HG02571 (cell line): ENCODE measurements around the gene ACO1.
"Not testable (repeated sequence)": the region's sequence is repeated elsewhere in the genome, so short reads cannot be mapped to it uniquely, and the experiment has no call there.

Experiments used
- ATAC-seq: cut with Tn5 transposase; IDR thresholded peaks from one replicate; pipeline ENCODE4 v1.9.1; 2021; ENCODE audit warnings: mild to moderate bottlenecking, moderate library complexity; ENCODE audit not compliant: unreplicated experiment

ACO1 gene

DNA sequence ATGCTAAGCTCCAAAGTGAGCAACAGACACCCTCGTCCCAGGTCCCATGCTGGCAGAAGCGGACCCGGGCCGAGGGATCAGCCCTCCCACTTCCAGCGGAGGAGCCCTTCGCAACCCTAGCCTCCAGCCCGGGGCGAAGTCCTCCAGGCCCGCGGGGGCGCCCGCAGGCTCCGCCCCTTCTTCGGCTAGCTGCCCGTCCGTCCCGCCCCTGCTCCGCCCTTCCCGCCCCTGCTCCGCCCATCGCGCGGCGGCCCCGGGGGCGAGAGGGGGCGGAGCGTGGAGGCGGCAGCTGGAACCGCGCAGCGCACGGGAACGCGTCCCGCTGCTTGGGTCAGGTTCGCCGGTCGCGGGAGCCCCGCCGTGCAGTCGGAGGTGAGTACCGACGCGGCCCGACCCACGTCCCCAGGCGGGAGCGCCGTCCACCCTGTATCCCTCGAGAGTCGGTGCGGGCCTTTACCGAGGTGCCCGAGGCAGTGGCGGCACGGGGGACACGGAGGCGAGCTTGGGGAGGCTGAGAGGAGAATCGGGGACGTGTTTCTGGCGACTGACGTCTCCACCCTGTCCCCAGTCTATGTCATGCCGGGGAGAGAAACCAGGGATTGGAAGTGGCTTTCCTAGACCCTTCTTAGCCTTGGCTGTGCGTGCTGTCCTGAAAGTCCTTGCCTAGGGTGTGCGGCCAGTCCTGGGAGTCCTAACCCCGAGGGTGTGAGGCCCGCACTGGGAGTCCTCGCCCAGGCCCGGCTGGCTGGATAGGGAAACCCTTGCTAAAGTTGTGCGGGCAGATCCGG, at the start of gene ACO1:
ACO1 (plus strand) TSS at position 280 of the 788 bp plus-strand sequence. CDS start 20,864 bp downstream, outside the sequence.
- ATAC-seq: peak; percentile 96

DNA sequence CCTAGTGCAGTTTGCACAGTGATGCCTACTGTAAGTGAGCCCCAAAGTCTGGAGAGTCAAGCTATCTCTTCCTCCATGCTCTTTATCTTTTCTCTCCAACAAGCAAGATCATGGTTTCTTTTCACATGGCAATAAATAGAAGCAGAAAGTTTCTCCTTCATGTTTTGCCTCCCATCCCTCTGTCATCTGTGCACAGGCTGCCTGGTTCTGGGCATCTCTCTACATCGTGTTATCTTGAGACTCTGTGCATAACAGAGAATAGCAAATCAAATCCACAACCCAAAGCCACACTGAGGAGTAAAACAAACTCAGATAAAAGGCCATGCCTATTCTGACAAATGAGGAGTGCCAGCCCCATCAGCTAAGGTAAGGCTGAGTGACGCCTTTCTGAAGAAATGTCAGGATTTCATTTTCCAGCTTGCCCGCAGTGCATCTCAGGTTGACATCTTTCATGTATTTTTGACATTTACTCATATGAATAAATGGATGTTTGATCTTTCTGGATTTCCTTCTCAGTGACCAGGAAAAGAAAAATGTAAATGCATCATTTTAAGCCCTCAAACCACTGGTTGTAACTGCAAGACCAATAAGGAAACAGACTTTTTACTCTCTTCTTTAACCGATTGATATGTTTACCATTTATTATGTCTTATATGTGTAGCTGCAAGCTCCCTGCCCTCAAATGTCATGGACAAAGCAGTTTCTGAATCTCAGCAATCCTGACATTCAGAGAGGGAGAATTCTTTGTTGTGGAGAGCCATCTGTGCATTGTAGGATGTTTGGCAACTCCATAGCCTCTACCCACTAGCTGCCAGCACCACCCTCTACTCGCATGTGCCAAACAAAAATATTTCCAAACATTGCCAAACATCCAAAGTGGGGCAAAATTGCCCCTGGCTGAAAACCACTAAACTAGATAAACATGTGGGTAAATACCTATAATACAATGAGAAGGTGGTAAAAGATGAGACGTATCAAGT, 49.2 kb upstream of the ACO1 start:
- ATAC-seq: no peak

DNA sequence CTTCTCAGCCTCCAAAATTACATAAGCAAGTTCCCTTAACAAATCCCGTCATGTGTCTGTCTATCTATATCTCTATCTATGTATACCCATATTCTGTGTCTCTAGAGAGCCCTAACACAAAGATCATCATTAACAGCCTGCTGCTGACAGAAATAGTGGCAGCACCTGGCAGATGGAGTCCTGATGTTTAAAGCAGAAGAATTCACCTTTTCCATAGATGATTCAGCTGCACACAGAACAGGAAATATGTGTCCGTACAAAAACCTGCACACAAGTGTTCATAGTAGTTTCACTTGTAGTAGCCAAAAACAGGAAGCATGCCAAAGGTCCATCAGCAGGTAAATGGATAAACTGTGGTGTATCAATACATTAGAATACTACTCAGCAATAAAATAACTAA, 45.0 kb upstream of the ACO1 start:
- peak; percentile 56 for ATAC-seq

DNA sequence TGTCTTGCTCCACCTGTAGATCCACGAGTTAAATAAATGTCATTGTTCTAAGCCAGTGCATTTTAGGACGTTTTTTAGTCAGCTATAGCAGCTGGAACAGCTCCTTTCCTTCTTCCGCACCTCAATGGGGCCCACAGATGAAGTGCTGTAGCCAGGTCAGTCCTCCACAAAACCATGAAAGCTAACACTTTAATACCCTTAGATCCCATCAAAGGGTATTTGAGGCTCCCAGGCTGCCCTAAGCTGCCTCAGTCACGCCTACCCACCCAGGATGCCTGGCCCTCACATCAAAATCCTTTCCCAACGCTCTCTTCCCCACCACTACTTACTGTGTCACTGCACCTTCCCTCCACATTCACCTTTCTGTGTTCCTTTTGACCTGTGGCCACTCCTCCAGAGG, 44.1 kb upstream of the ACO1 start:
- ATAC-seq: no peak

DNA sequence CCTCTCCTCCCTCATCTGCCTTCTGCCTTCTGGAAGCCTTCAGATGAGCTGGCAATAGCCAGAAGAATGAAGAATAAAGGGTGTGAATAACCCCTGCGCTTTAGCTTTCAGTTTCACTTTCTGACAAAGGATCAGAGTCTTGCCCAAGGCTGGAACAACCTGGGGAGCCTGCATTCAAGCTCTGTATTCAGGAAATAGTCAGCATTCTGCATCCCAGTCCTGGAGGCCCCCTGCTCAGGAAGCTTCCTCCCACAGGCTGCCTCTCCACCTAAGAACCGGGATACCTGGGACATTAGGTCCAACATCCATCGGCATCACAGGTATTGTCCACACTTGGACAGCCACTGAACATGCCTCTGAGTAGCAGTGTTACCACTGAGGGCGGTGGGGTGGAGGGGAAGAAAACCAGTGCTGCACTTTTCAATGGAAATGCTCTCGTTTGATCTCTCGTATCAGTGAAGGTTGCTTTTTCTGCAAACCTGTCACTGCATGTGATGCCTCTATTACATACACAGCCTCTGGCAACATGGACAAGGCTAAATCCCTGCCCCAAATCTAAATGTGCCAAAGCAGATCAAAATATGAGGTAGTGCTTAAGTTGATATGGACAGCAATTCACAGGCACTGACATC, 39.8 kb upstream of the ACO1 start:
- no peak for ATAC-seq

DNA sequence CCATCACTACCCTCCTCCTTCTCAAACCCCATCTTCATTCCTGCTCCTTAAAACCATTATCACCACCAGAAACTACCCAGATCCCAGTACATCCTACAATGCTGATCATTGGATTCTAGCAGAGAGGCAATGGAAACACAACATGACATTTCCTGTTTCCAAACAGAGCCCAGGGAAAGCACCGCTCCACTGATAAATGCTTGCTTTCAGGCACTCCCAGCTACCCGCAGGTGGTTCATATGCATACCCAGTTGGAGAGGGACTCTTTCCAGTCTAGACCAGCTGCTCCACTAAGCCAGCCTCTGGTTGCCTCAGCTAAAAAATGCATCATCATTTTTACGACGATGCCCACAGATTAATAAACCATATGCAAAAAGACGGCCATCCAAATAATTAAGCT, 39.2 kb upstream of the ACO1 start:
- ATAC-seq: no peak

DNA sequence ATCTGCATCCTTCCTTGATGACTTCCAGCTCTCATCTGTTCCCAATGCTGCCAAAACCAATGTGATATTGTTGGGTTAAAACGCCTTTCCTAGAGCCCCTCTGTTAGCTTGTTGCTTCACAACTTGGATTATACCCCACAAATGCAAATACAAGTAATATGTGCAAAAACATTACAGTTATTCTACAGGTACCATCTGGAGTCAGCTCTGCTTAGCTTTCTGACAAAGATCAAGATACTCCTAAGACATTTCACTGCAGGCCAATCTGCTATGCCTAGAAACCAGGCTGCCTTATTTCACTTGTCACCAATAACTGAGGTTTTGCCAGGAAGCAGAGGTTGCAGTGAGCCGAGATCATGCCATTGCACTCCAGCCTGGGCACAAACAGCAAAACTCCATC, 36.9 kb upstream of the ACO1 start:
- no peak for ATAC-seq

DNA sequence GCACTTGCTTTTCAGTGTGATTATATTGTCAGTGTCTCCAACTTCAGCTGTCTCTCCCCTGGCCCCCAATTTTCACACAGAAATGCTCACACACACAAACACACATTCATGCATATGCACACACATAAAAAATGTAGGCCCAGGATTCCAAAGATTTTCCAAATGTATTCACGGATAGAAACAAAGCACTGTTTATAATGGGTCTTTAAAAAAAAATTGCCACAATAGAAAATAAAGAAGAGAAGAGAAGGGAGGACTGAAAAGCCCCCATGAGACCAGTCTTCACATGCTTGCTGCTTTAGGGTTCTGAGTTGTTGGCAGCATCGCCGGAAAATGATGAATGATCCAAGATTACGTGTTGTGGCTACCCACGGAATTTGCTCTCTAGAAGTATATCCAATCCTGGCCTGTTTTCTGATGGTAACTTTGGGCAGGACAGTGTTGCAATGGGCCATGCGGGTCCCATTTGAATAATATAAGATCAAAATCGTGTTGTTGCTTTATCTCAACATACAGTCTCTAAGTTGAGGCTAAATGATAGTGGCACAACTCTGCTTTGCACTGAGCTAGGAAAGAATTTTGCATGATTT, 36.2 kb upstream of the ACO1 start:
- no peak for ATAC-seq

DNA sequence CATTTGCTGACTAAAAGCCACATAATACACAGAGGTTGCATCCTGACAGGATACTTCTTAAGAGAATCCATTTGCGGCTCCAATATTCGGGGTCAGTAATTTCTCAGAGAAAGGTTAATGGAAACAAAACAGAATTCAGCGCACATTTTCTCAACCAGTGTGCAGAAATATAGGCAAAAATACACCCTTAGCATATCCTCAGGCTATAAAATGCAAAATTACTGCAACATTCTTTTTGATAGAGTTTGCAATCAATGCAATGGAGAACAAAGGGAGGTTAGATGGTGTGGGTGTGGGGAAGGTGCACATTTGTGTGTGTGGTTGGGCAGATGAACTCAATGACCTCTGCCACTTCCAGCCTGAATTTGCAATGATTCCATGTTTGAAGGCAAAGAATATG, 35.4 kb upstream of the ACO1 start:
- no peak for ATAC-seq

DNA sequence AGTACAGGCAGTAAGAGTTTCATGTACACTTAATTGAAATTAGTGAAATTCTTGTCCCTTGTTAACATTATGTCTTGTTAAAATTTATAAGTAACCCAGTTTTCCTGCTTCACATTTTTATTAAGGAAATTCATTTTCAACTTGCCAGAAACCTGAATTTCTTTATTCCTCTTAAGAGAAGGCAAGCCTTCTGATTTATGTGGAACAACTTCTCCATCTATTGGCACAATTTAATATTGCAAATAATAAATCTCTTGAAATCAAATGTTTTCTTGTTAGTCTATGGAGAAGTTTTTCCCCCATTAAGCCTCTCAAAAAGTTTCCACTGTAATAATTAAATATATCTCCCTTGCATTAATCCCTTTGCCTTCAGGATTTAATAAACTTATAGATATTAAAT, 33.8 kb upstream of the ACO1 start:
- ATAC-seq: no peak

DNA sequence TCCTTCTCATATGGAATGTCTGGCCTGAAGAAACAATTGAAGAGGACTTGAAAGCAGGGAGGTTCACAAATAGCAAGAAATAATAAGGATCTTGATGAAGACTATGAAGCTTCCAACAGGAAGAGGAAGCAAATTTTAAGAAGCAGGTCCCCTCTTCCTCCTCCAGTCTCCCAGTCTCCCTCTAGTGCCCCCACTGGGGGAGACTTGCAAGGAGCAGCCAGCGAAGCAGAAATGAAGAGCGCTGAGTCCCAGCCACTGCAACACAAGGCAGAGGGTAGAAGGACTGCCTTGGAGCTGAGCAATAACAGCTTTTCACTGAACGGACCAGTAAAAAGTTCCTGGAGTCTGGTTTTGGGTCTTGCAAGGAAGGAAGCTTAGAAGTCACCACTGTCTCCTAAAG, 32.6 kb upstream of the ACO1 start:
- no peak for ATAC-seq

DNA sequence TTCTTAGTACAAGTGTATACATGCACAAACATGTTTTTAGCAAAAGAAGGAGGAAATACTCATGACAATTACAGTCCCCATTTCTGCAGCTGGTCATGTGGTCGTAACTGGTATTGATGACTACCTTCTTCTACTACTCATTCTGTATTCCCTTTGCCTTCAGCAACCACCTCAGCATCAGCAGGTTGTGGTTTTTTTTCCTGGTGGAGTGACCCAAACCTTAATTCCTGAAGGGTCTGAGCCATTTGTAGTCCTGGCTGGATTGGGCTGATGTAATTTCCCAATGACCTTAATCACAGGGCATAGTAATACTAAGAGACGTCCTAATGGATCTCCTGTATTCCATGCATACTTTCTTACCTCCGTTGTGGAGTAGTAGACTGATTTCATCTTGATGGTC, 31.0 kb upstream of the ACO1 start:
- ATAC-seq: not testable (repeated sequence)

DNA sequence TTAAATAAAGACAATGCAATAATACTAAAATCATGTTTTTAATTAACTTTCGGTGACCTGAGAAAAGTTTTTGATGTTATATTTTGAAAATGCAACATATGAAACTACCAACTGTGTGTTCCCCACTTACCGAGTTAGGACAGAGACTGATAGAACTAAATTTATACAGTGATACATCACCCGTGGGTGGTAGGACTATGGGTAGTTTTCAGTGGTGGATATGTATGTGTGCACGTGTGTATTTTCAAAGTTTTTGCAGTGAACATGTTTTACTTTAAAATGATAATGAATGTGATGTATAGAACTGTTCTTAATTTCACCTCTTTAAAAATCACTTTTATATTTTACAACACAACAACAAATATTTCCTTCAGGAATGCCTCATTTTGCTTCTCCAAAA, 25.0 kb upstream of the ACO1 start:
- no peak for ATAC-seq

DNA sequence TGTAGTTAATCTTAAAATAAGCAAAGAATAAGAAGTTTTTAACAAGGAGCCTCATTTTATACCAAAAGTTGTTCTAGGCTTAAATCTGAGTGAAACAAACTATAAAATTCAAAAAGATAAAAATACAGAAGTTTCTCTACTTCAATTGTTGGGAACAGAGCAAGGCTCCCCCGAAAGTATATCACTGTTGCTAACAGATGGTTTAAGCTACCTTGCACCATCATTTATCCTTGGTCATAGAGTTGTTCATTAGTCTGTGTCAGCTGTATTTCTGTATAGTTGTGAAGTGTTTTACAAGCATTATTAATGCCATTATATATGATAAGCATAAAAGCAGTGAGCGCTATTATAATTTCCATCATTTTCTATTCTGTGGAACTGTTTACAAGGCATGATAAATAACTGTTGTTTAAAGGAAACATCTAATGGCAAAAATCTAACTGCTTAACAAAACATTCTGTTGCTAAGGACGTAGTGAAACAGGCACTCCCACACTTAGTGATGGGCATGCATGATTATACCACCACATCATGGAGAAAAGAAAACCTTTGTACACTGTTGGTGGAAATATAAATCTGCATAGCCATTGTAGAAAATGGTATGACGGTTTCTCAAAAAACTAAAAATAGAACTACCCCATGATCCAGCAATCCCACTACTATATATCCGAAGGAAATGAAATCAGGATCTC, 23.3 kb upstream of the ACO1 start:
- ATAC-seq: no peak

DNA sequence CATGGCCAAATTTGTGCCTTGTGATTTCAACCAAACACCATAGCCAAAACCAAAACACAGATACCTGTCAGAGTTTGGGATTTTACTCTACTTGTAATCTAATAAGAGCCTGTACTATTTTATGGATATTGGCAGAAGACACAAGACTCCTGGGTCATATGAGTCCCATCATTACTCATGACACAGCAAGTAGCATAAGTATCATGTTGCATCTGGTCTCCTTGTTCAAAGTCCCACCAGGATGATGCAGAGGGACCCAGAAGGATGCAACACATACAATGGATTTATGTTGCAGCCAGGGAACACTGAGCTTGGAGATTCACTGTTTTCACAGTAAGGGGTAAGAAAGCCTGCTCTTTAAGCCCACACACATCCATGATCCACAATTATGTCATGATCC, 13.2 kb upstream of the ACO1 start:
- ATAC-seq: no peak

DNA sequence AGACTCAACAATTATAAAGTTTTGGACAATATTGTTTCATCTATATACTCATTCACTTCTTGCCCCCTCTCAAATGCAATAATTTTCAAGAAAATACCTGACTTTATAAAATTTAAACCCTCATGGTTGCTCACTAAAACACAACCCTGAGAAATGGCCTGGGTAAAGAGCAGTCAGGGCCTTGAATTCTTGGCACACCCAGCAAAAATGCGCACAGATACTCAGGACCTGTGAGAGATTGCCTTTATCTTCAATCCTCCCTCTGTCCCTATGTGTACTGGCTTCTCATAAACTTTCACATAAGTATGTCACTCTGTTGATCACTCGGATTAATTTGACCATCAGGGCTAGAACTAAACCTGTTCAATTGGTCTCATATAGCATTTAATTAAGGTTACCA, 12.8 kb upstream of the ACO1 start:
- no peak for ATAC-seq

DNA sequence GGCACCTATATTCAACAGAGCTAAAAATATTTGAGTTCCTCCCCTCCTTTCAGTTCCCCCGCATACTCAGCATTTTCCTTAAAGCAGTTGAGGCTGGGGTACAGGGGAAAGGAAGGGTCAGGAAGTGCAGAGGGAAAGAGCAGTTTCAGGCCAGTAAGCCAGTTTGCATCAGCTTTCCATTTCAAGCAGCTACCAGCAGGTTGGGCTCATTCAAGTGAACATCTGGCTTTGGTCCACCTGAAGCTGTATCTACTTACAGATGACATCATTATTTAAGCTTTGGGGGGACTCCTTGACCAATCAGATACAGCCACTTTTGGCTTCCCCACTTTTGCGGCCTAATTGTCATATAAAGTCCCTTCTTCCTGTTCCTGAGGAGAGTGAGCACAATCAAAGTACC, 8.2 kb upstream of the ACO1 start:
- no peak for ATAC-seq

DNA sequence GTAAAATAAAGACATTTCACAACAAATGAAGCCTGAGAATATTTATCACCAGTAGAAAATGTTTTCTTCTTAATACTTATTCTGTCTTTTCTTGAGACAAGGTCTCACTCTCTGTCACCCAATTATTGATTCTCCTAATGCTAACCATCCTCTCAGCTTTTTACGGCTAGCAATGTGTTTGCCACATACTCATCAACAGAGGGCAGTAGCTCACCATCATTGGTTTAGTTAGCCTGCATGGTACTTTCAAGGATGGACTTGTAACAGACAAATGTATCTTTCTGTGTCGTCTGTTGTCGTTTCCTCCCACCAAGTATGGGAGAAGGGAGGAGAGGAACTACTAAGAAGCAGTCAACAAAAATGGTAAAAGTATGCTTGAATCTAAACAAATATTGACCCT, 5.9 kb upstream of the ACO1 start:
- ATAC-seq: peak; percentile 80

DNA sequence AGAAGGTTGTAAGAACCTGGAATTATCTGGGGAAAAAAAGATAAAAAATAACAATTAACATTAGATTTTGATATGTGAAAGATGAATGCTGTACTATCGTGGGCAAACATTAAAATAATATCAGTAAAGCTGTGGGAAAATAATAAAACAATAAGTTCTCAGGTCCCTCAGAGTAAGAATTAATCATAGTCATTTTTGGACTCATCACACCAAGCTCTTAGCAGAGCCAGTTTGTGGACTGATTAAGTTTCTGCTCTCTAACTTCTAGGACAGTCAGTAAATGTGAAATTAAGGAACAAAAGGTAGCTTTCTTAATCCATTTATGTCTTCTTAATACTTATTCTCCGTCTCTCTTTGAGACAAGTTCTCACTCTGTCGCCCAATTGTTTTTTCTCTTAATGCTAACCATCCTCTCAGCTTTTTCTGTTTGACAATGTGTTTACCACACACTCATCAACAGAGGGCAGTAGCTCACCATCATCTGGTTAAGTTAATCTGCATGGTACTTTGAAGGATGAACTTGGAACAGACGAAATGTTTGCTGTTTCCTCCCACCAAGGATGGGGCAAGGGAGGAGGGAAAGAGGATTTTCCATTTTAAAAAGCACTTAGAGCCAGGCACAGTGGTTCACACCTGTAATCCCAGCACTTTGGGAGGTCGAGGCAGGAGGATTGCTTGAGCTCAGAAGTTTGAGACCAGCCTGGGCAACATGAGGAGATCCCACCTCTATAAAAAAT, 5.3 kb upstream of the ACO1 start:
- peak; percentile 78 for ATAC-seq

DNA sequence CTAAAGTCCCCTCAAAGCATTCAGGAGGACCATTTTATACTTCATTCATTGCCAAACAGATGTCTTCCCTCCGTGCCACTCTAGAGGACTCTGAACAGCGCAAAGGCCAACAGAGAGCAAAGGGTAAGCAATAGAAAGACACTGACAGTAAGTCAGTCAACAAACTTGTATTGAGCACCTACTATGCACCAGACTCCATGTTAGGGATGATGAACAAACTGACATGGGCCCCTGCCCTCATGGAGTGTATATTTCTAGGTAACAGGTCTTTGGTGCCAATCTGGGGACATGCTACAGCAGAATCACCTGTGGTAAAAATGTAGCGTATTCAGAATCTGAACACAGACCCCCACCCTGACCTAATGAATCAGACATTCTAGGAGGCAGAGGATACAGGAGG, 3.5 kb upstream of the ACO1 start:
- no peak for ATAC-seq
